Measurements from ENCODE around the gene IFNA8.

IFNA8 gene

GRCh38 chr9:21413151-21413550 lies 4.2 kb downstream of the IFNA8 start:
- DNase-seq = no peak

GRCh38 chr9:21413624-21414023 lies 4.7 kb downstream of the IFNA8 start:
- Histone ChIP-seq H3K79me2 (ENCODE audit: control insufficient read depth, insufficient read depth, low read length) (no peaks in the 10 kb centered on the region), H2AK5ac (ENCODE audit: low read length) (no peak overlapping the region), H3K18ac (ENCODE audit: low read length) (no peak overlapping the region), H3K4ac (ENCODE audit: low read depth, low read length) (no peak overlapping the region), H2BK5ac (ENCODE audit: low read length) (no peak overlapping the region), H3K4me3 (ENCODE audit: low read length) (no peak overlapping the region), H4K5ac (ENCODE audit: low read length) (no peak overlapping the region), H3K79me1 (ENCODE audit: low read length) (no peaks in the 10 kb centered on the region), H3K4me2 (ENCODE audit: low read length) (no peak overlapping the region), H3K9ac (ENCODE audit: low read length) (no peak overlapping the region), H3K56ac (ENCODE audit: low read length) (no peak overlapping the region), H3K23ac (ENCODE audit: low read length) (no peak overlapping the region), H2BK120ac (ENCODE audit: low read depth, low read length) (no peak overlapping the region), H3K36me3 (ENCODE audit: control insufficient read depth, insufficient read depth, low read length) (no peaks in the 10 kb centered on the region), H3K4me1 (ENCODE audit: control insufficient read depth, low read depth, low read length) (no peaks in the 10 kb centered on the region), H3K27me3 (ENCODE audit: insufficient read depth, low read length, poor library complexity) (no peaks in the 10 kb centered on the region), H4K8ac (ENCODE audit: low read depth, low read length) (no peak overlapping the region), H3K27ac (ENCODE audit: low read depth, low read length) (no peak overlapping the region), H2BK15ac (replicated peaks; ENCODE audit: low read depth) (no peak overlapping the region)
- no CpG with 5 or more reads among the region's 5 CpGs for WGBS (ENCODE audit: extremely low coverage, insufficient coverage, low lambda C conversion rate)
- DNase-seq = peak; percentile 21

More at GRCh38 chr9:21413151-21413550, 4.2 kb downstream of the IFNA8 start:
- no peaks in the 10 kb centered on the region for H3K27me3 ChIP-seq (ENCODE audit: insufficient read depth, low read length, poor library complexity)
- no peak overlapping the region for H2BK120ac ChIP-seq (ENCODE audit: low read depth, low read length)
- no peak overlapping the region for H3K18ac ChIP-seq (ENCODE audit: low read length)
- no peaks in the 10 kb centered on the region for H3K4me1 ChIP-seq (ENCODE audit: control insufficient read depth, low read depth, low read length)
- H2BK15ac ChIP-seq (replicated peaks; ENCODE audit: low read depth) = no peak overlapping the region
- no peak overlapping the region for H3K56ac ChIP-seq (ENCODE audit: low read length)
- H2BK5ac ChIP-seq (ENCODE audit: low read length) = no peak overlapping the region
- H3K23ac ChIP-seq (ENCODE audit: low read length) = no peak overlapping the region
- H2AK5ac ChIP-seq (ENCODE audit: low read length) = no peak overlapping the region
- H3K4me3 ChIP-seq (ENCODE audit: low read length) = no peak overlapping the region
- no peak overlapping the region for H4K8ac ChIP-seq (ENCODE audit: low read depth, low read length)
- no peak overlapping the region for H3K27ac ChIP-seq (ENCODE audit: low read depth, low read length)
- no peaks in the 10 kb centered on the region for H3K79me1 ChIP-seq (ENCODE audit: low read length)
- H3K79me2 ChIP-seq (ENCODE audit: control insufficient read depth, insufficient read depth, low read length) = no peaks in the 10 kb centered on the region
- H3K9ac ChIP-seq (ENCODE audit: low read length) = no peak overlapping the region
- H4K5ac ChIP-seq (ENCODE audit: low read length) = no peak overlapping the region
- H3K4ac ChIP-seq (ENCODE audit: low read depth, low read length) = no peak overlapping the region
- WGBS (ENCODE audit: extremely low coverage, insufficient coverage, low lambda C conversion rate) = no CpG with 5 or more reads among the region's 4 CpGs
- no peak overlapping the region for H3K4me2 ChIP-seq (ENCODE audit: low read length)
- H3K36me3 ChIP-seq (ENCODE audit: control insufficient read depth, insufficient read depth, low read length) = no peaks in the 10 kb centered on the region

- H3K27ac ChIP-seq (ENCODE audit: low read depth, low read length) = no peak overlapping the region
- no peak overlapping the region for H4K8ac ChIP-seq (ENCODE audit: low read depth, low read length)
- H3K9ac ChIP-seq (ENCODE audit: low read length) = no peak overlapping the region
- no peak overlapping the region for H4K5ac ChIP-seq (ENCODE audit: low read length)
- H3K4me3 ChIP-seq (ENCODE audit: low read length) = no peak overlapping the region
- H3K27me3 ChIP-seq (ENCODE audit: insufficient read depth, low read length, poor library complexity) = no peaks in the 10 kb centered on the region
- H3K18ac ChIP-seq (ENCODE audit: low read length) = no peak overlapping the region
- H3K4me1 ChIP-seq (ENCODE audit: control insufficient read depth, low read depth, low read length) = no peaks in the 10 kb centered on the region
- DNase-seq = no peak
- no peak overlapping the region for H3K23ac ChIP-seq (ENCODE audit: low read length)
- H3K36me3 ChIP-seq (ENCODE audit: control insufficient read depth, insufficient read depth, low read length) = no peaks in the 10 kb centered on the region
- H3K56ac ChIP-seq (ENCODE audit: low read length) = no peak overlapping the region
- H3K4ac ChIP-seq (ENCODE audit: low read depth, low read length) = no peak overlapping the region
- no peak overlapping the region for H3K4me2 ChIP-seq (ENCODE audit: low read length)
- H2BK15ac ChIP-seq (replicated peaks; ENCODE audit: low read depth) = no peak overlapping the region
- H2BK120ac ChIP-seq (ENCODE audit: low read depth, low read length) = no peak overlapping the region
- no peak overlapping the region for H2BK5ac ChIP-seq (ENCODE audit: low read length)
- whole genome bisulfite sequencing (ENCODE audit: extremely low coverage, insufficient coverage, low lambda C conversion rate) = no CpG with 5 or more reads among the region's 2 CpGs
- H3K79me2 ChIP-seq (ENCODE audit: control insufficient read depth, insufficient read depth, low read length) = no peaks in the 10 kb centered on the region
- no peak overlapping the region for H2AK5ac ChIP-seq (ENCODE audit: low read length)
- H3K79me1 ChIP-seq (ENCODE audit: low read length) = no peaks in the 10 kb centered on the region
Observed at GRCh38 chr9:21414220-21414940, 5.5 kb downstream of the IFNA8 start.

- no peak for DNase-seq
- Histone ChIP-seq H3K27me3 (ENCODE audit: insufficient read depth, low read length, poor library complexity) (no peaks in the 10 kb centered on the region), H3K56ac (ENCODE audit: low read length) (no peak overlapping the region), H2BK120ac (ENCODE audit: low read depth, low read length) (no peak overlapping the region), H4K8ac (ENCODE audit: low read depth, low read length) (no peak overlapping the region), H2AK5ac (ENCODE audit: low read length) (no peak overlapping the region), H3K79me2 (ENCODE audit: control insufficient read depth, insufficient read depth, low read length) (no peaks in the 10 kb centered on the region), H3K4me1 (ENCODE audit: control insufficient read depth, low read depth, low read length) (no peaks in the 10 kb centered on the region), H3K9ac (ENCODE audit: low read length) (no peak overlapping the region), H4K5ac (ENCODE audit: low read length) (no peak overlapping the region), H3K4ac (ENCODE audit: low read depth, low read length) (no peak overlapping the region), H3K4me3 (ENCODE audit: low read length) (no peak overlapping the region), H3K79me1 (ENCODE audit: low read length) (no peaks in the 10 kb centered on the region), H2BK15ac (replicated peaks; ENCODE audit: low read depth) (no peak overlapping the region), H3K36me3 (ENCODE audit: control insufficient read depth, insufficient read depth, low read length) (no peaks in the 10 kb centered on the region), H3K27ac (ENCODE audit: low read depth, low read length) (no peak overlapping the region), H3K4me2 (ENCODE audit: low read length) (no peak overlapping the region), H3K23ac (ENCODE audit: low read length) (no peak overlapping the region), H2BK5ac (ENCODE audit: low read length) (no peak overlapping the region), H3K18ac (ENCODE audit: low read length) (no peak overlapping the region)
- no CpG with 5 or more reads among the region's 5 CpGs for WGBS (ENCODE audit: extremely low coverage, insufficient coverage, low lambda C conversion rate)
Observed at GRCh38 chr9:21415493-21416267, 6.8 kb downstream of the IFNA8 start.

GRCh38 chr9:21428235-21428634 lies 19.3 kb downstream of the IFNA8 start:
- DNase-seq = no peak
- WGBS (ENCODE audit: extremely low coverage, insufficient coverage, low lambda C conversion rate) = no CpG with 5 or more reads among the region's 1 CpG
- no peak overlapping the region for H3K4me3 ChIP-seq (ENCODE audit: low read length)

More at GRCh38 chr9:21428235-21428634, 19.3 kb downstream of the IFNA8 start:
- H2BK120ac ChIP-seq (ENCODE audit: low read depth, low read length) = no peak overlapping the region
- H4K8ac ChIP-seq (ENCODE audit: low read depth, low read length) = no peak overlapping the region
- H3K9ac ChIP-seq (ENCODE audit: low read length) = no peak overlapping the region
- H3K79me2 ChIP-seq (ENCODE audit: control insufficient read depth, insufficient read depth, low read length) = no peaks in the 10 kb centered on the region
- H2AK5ac ChIP-seq (ENCODE audit: low read length) = no peak overlapping the region
- H3K36me3 ChIP-seq (ENCODE audit: control insufficient read depth, insufficient read depth, low read length) = no peaks in the 10 kb centered on the region
- H3K23ac ChIP-seq (ENCODE audit: low read length) = no peak overlapping the region
- no peak overlapping the region for H2BK15ac ChIP-seq (replicated peaks; ENCODE audit: low read depth)
- no peaks in the 10 kb centered on the region for H3K79me1 ChIP-seq (ENCODE audit: low read length)
- H3K4ac ChIP-seq (ENCODE audit: low read depth, low read length) = no peak overlapping the region
- no peak overlapping the region for H3K18ac ChIP-seq (ENCODE audit: low read length)
- H4K5ac ChIP-seq (ENCODE audit: low read length) = no peak overlapping the region
- no peak overlapping the region for H3K27ac ChIP-seq (ENCODE audit: low read depth, low read length)
- H2BK5ac ChIP-seq (ENCODE audit: low read length) = no peak overlapping the region
- H3K4me2 ChIP-seq (ENCODE audit: low read length) = no peak overlapping the region
- H3K27me3 ChIP-seq (ENCODE audit: insufficient read depth, low read length, poor library complexity) = no peaks in the 10 kb centered on the region
- no peak overlapping the region for H3K56ac ChIP-seq (ENCODE audit: low read length)
- no peaks in the 10 kb centered on the region for H3K4me1 ChIP-seq (ENCODE audit: control insufficient read depth, low read depth, low read length)
